CD14-positive monocyte (primary cell): ENCODE results near the gene DDHD1. TPM values are rescaled to one million over a fixed set of nuclear protein-coding genes. Genes with fewer than 3 reads are reported as not detected.

Experiments used
- DNase-seq, 3 donors: peaks; one replicate each; pipeline ENCODE4 v3.0.0-alpha.2; 2011 to 2022
- H2AFZ ChIP-seq: 2 replicates; pipeline ENCODE4 v1.6.0; 2012; ENCODE audit warnings: mild to moderate bottlenecking, low read depth, low read length, inconsistent platforms; ENCODE audit not compliant: insufficient read depth, poor library complexity, severe bottlenecking
- H3K27ac ChIP-seq, 2 donors: 1 replicate in 1 of 2; 2 replicates in 1 of 2; pipeline ENCODE4 v1.5.1; 2012 to 2013; ENCODE audit warnings: low read length in 2 of 2, control low read depth in 1 of 2, inconsistent platforms in 1 of 2, low read depth in 1 of 2, mild to moderate bottlenecking in 1 of 2
- H3K27me3 ChIP-seq, 2 donors: one replicate each; pipeline versions ENCODE4 v1.6.0 to v1.6.1; 2011 to 2013; ENCODE audit warnings: low read length in 2 of 2; ENCODE audit not compliant: control insufficient read depth in 2 of 2, insufficient read depth in 2 of 2
- H3K36me3 ChIP-seq, 2 donors: replicated peaks in 1 of 2; 1 replicate in 1 of 2; 2 replicates in 1 of 2; pipeline versions ENCODE4 v1.5.1 to v1.6.1; 2012 to 2013; ENCODE audit warnings: low read length in 2 of 2, control low read depth in 1 of 2, inconsistent platforms in 1 of 2, mild to moderate bottlenecking in 1 of 2; ENCODE audit not compliant: insufficient read depth in 2 of 2, control insufficient read depth in 1 of 2
- H3K4me1 ChIP-seq, 2 donors: 1 replicate in 1 of 2; 2 replicates in 1 of 2; pipeline versions ENCODE4 v1.5.1 to v1.6.1; 2012 to 2013; ENCODE audit warnings: low read length in 2 of 2, control low read depth in 1 of 2, inconsistent platforms in 1 of 2, mild to moderate bottlenecking in 1 of 2, moderate library complexity in 1 of 2; ENCODE audit not compliant: insufficient read depth in 2 of 2, control insufficient read depth in 1 of 2
- H3K4me2 ChIP-seq: replicated peaks from 2 replicates; pipeline ENCODE3; 2012; ENCODE audit warnings: low read length, moderate library complexity, mild to moderate bottlenecking; ENCODE audit not compliant: poor library complexity, severe bottlenecking; ENCODE audit errors: extremely low read depth
- H3K4me3 ChIP-seq, 3 experiments: fragments of 200-600 bp in 1 of 3; sonication (generic) in 1 of 3; replicated peaks in 1 of 3; 1 replicate in 2 of 3; 2 replicates in 1 of 3; pipeline ENCODE4 v1.5.1; 2011 to 2013; ENCODE audit warnings: low read length in 3 of 3, mild to moderate bottlenecking in 3 of 3, control low read depth in 2 of 3, low read depth in 2 of 3, inconsistent platforms in 1 of 3, moderate library complexity in 1 of 3
- H3K79me2 ChIP-seq: 2 replicates; pipeline ENCODE4 v1.6.0; 2012; ENCODE audit warnings: mild to moderate bottlenecking, control low read depth, inconsistent platforms, low read length, moderate library complexity; ENCODE audit not compliant: insufficient read depth
- H3K9ac ChIP-seq: 2 replicates; pipeline ENCODE4 v1.6.0; 2017; ENCODE audit warnings: low read length, mild to moderate bottlenecking; ENCODE audit not compliant: insufficient read depth, poor library complexity, severe bottlenecking
- H3K9me3 ChIP-seq, 2 donors: replicated peaks in 1 of 2; 1 replicate in 1 of 2; 2 replicates in 1 of 2; pipeline versions ENCODE4 v1.5.1 to v1.6.1; 2012 to 2013; ENCODE audit warnings: low read length in 2 of 2, control low read depth in 1 of 2; ENCODE audit not compliant: control insufficient read depth in 1 of 2, insufficient read depth in 1 of 2
- H4K20me1 ChIP-seq: 2 replicates; pipeline ENCODE4 v1.6.0; 2012; ENCODE audit warnings: mild to moderate bottlenecking, low read length, control low read depth, moderate library complexity; ENCODE audit not compliant: insufficient read depth
- H3K27ac Mint-ChIP-seq, 7 donors: one replicate each; pipeline ENCODE4 v1.8.0; 2020; ENCODE audit warnings: mild to moderate bottlenecking in 7 of 7, mixed read lengths in 7 of 7, moderate library complexity in 6 of 7, inconsistent platforms in 2 of 7
- H3K27me3 Mint-ChIP-seq, 3 donors: one replicate each; pipeline ENCODE4 v1.8.0; 2021 to 2022; ENCODE audit warnings: low read depth in 3 of 3, mild to moderate bottlenecking in 3 of 3, mixed read lengths in 3 of 3, moderate library complexity in 3 of 3, inconsistent platforms in 1 of 3
- H3K36me3 Mint-ChIP-seq, 2 donors: one replicate each; pipeline ENCODE4 v1.8.0; 2020; ENCODE audit warnings: mixed read lengths in 2 of 2, inconsistent platforms in 1 of 2, mild to moderate bottlenecking in 1 of 2
- H3K4me1 Mint-ChIP-seq: one replicate; pipeline ENCODE4 v1.8.0; 2020; ENCODE audit warnings: mild to moderate bottlenecking, mixed read lengths
- H3K4me3 Mint-ChIP-seq, 2 donors: one replicate each; pipeline ENCODE4 v1.8.0; 2020; ENCODE audit warnings: mild to moderate bottlenecking in 2 of 2, mixed read lengths in 2 of 2, moderate library complexity in 1 of 2
- H3K9me3 Mint-ChIP-seq, 7 donors: one replicate each; pipeline ENCODE4 v1.8.0; 2020 to 2022; ENCODE audit warnings: mixed read lengths in 7 of 7, mild to moderate bottlenecking in 6 of 7, moderate library complexity in 6 of 7, inconsistent platforms in 2 of 7
- CTCF ChIP-seq: fragments of 200-600 bp; IDR thresholded peaks from one replicate; pipeline ENCODE4 v1.8.0; 2022; ENCODE audit warnings: antibody characterized with exemption, mild to moderate bottlenecking
- WGBS: methylation state at CpG from one replicate; pipeline ENCODE4 v1.1.5; 2013; ENCODE audit warnings: missing lambda C conversion rate; ENCODE audit not compliant: insufficient coverage; 5-methylcytosine and 5-hydroxymethylcytosine counted together
- intact Hi-C, 2 donors: fragments of 100-400 bp; cut with micrococcal nuclease; formaldehyde crosslinking; loops; one replicate each; pipeline versions ENCODE4 v1.15.0 to v1.15.1; 2023
- polyA plus RNA-seq, 3 donors: library from polyadenylated mRNA; depleted of rRNA in 1 of 3; unstranded in 2 of 3; stranded (reverse) in 1 of 3; fragments of 300-500 nt in 2 of 3; fragments of >200 nt in 1 of 3; fragmentation: Illumina TruSeq in 2 of 3; gene quantifications; 1 replicate in 2 of 3; 2 replicates in 1 of 3; pipeline ENCODE4 v1.2.3, GENCODE V29; 2012 to 2021

The DDHD1 gene
- polyA plus RNA-seq, 3 donors = 2.2 to 7.0 (median 3.1) TPM

GRCh38 chr14:53002576-53002975 is 150.5 kb downstream of the DDHD1 start:
- H3K9me3 Mint-ChIP-seq = peaks cover 0 to 3% (median 0%) of the 10 kb centered on the region in 7 donors
- H3K9ac ChIP-seq = no peak overlapping the region
- H3K9me3 ChIP-seq = no peaks in the 10 kb centered on the region
- TF ChIP-seq CTCF = no peak
- WGBS = 54% methylated on average over 2 of the region's 5 CpGs
- no peaks in the 10 kb centered on the region for H3K79me2 ChIP-seq
- DNase-seq = no peak
- H3K4me3 Mint-ChIP-seq = no peak overlapping the region
- intact Hi-C loops = no loop called here
- H3K27me3 Mint-ChIP-seq = peaks cover 0 to 2% (median 0%) of the 10 kb centered on the region in 3 donors
- H3K4me3 ChIP-seq = no peak overlapping the region
- no peak overlapping the region for H2AFZ ChIP-seq
- no peak overlapping the region for H3K4me2 ChIP-seq
- H3K4me1 ChIP-seq = no peaks in the 10 kb centered on the region
- no peak overlapping the region for H3K27ac Mint-ChIP-seq
- H3K4me1 Mint-ChIP-seq = no peaks in the 10 kb centered on the region
- no peaks in the 10 kb centered on the region for H3K36me3 ChIP-seq
- no peak overlapping the region for H3K27ac ChIP-seq
- H3K36me3 Mint-ChIP-seq = no peaks in the 10 kb centered on the region
- no peaks in the 10 kb centered on the region for H4K20me1 ChIP-seq
- H3K27me3 ChIP-seq = no peaks in the 10 kb centered on the region

- Histone ChIP-seq H3K27ac (no peak overlapping the region), H3K4me1 (no peaks in the 10 kb centered on the region), H3K9me3 (no peaks in the 10 kb centered on the region), H4K20me1 (no peaks in the 10 kb centered on the region), H3K27me3 (no peaks in the 10 kb centered on the region), H3K9ac (no peak overlapping the region), H3K79me2 (no peaks in the 10 kb centered on the region), H3K36me3 (no peaks in the 10 kb centered on the region), H2AFZ (no peak overlapping the region), H3K4me2 (no peak overlapping the region), H3K4me3 (no peak overlapping the region)
- Mint-ChIP-seq H3K36me3 (no peaks in the 10 kb centered on the region), H3K9me3 (peaks cover 0 to 3% (median 0%) of the 10 kb centered on the region in 7 donors), H3K27ac (no peak overlapping the region), H3K4me3 (no peak overlapping the region), H3K4me1 (no peaks in the 10 kb centered on the region), H3K27me3 (peaks cover 0 to 2% (median 0%) of the 10 kb centered on the region in 3 donors)
- intact Hi-C loops = no loop called here
- no peak for TF ChIP-seq CTCF
- DNase-seq = no peak
- 90% methylated on average over 3 of the region's 7 CpGs for WGBS
Observed at GRCh38 chr14:53001787-53002378, 151.2 kb downstream of the DDHD1 start.
